ENCODE measurements around the gene RNF151.
"Not testable (repeated sequence)": the region's sequence is repeated elsewhere in the genome, so short reads cannot be mapped to it uniquely, and the experiment has no call there.

RNF151 gene

DNA sequence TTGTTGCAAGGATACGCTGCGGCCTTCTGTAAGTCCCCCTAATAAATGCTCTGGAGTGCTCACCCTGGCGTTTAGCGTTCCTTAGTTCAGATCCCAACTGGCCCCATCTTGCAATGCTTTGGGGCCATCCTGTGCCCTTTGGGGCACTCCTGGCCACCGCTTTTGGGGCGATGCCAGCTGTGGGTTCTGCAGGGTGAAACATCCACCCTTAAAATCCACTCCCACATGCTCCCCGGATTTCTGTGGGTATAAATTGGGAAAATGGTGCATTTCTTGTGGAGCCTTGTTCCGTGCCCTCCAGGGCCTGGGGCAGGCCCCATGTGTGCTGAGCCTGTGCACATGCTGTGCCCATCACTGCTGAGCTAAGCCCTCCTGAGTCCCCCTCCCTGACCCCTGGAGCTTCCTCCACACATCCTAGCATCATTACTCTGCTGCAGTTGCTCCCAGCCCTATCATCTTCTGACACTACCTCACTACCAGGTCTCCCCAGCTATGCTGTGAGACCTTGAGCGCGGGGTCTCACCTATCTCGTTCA lies 29.6 kb upstream of the RNF151 start:
- H3K4me1 ChIP-seq (ENCODE audit: insufficient read depth, low read length, poor library complexity, severe bottlenecking), result no peaks in the 10 kb centered on the region
- no peak overlapping the region for H3K9ac ChIP-seq (ENCODE audit: low read depth, low read length, poor library complexity, severe bottlenecking)
- no peaks in the 10 kb centered on the region for H3K9me3 ChIP-seq (ENCODE audit: insufficient read depth, low read depth, low read length)
- H3K79me2 ChIP-seq (ENCODE audit: insufficient read depth, low read length), result 0 out of 2 replicates have a peak, but pooled peaks cover 2% of the 10 kb centered on the region
- H4K20me1 ChIP-seq (ENCODE audit: insufficient read depth, low read length, poor library complexity, severe bottlenecking), result no peaks in the 10 kb centered on the region
- H3K36me3 ChIP-seq (ENCODE audit: insufficient read depth, low read length), result no peaks in the 10 kb centered on the region
- H3K27me3 ChIP-seq (ENCODE audit: insufficient read depth, low read length, poor library complexity, severe bottlenecking), result no peaks in the 10 kb centered on the region
- TF ChIP-seq, protein P1, sequence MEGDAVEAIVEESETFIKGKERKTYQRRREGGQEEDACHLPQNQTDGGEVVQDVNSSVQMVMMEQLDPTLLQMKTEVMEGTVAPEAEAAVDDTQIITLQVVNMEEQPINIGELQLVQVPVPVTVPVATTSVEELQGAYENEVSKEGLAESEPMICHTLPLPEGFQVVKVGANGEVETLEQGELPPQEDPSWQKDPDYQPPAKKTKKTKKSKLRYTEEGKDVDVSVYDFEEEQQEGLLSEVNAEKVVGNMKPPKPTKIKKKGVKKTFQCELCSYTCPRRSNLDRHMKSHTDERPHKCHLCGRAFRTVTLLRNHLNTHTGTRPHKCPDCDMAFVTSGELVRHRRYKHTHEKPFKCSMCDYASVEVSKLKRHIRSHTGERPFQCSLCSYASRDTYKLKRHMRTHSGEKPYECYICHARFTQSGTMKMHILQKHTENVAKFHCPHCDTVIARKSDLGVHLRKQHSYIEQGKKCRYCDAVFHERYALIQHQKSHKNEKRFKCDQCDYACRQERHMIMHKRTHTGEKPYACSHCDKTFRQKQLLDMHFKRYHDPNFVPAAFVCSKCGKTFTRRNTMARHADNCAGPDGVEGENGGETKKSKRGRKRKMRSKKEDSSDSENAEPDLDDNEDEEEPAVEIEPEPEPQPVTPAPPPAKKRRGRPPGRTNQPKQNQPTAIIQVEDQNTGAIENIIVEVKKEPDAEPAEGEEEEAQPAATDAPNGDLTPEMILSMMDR (conservative IDR thresholded peaks at IDR 0.05; ENCODE audit: low read length), result no peak
- TF ChIP-seq EZH2phosphoT487 (IDR thresholded peaks at IDR 0.05; ENCODE audit: borderline replicate concordance), result no peak
- no peak overlapping the region for H2AFZ ChIP-seq (ENCODE audit: low read length)
- H3K4me3 ChIP-seq (ENCODE audit: low read length, poor library complexity, severe bottlenecking), result no peak overlapping the region
- H3F3A ChIP-seq (ENCODE audit: low read depth), result no peaks in the 10 kb centered on the region
- no peaks in the 10 kb centered on the region for H3K9me2 ChIP-seq (replicated peaks; ENCODE audit: low read depth, low read length)
- H3K4me2 ChIP-seq (ENCODE audit: low read depth, low read length, poor library complexity, severe bottlenecking), result no peak overlapping the region

DNA sequence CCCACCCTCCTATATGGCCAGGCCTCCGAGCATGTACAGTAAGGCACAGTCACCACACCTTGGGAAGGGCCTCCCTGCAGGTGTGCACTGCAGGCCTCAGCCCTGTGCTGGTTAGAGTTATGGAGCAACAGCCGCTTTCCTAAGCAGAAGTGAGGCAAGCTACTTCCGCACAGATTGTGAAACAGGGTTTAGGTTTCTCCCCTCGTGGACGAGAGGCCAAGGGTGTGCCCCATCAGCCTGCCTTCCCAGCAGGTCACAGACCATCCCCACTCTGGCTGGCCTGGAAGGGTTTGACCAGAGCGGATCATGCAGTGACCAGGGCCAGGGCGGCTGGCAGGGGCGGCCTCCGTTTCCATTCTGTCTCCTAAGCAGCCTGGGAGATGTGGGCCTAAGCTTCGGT lies 28.3 kb upstream of the RNF151 start:
- no peak for TF ChIP-seq EZH2phosphoT487 (IDR thresholded peaks at IDR 0.05; ENCODE audit: borderline replicate concordance)
- TF ChIP-seq, protein P1 (conservative IDR thresholded peaks at IDR 0.05; ENCODE audit: low read length), result no peak
- Histone ChIP-seq H3K9ac (ENCODE audit: low read depth, low read length, poor library complexity, severe bottlenecking) (no peak overlapping the region), H2AFZ (ENCODE audit: low read length) (no peak overlapping the region), H3F3A (ENCODE audit: low read depth) (no peaks in the 10 kb centered on the region), H3K27me3 (ENCODE audit: insufficient read depth, low read length, poor library complexity, severe bottlenecking) (no peaks in the 10 kb centered on the region), H3K36me3 (ENCODE audit: insufficient read depth, low read length) (no peaks in the 10 kb centered on the region), H3K4me2 (ENCODE audit: low read depth, low read length, poor library complexity, severe bottlenecking) (no peak overlapping the region), H3K79me2 (ENCODE audit: insufficient read depth, low read length) (peaks cover 11% of the 10 kb centered on the region; the same call in 1 of the 2 replicates), H3K4me1 (ENCODE audit: insufficient read depth, low read length, poor library complexity, severe bottlenecking) (peaks cover under 1% of the 10 kb centered on the region), H3K9me3 (ENCODE audit: insufficient read depth, low read depth, low read length) (no peaks in the 10 kb centered on the region), H3K4me3 (ENCODE audit: low read length, poor library complexity, severe bottlenecking) (no peak overlapping the region), H3K9me2 (replicated peaks; ENCODE audit: low read depth, low read length) (no peaks in the 10 kb centered on the region), H4K20me1 (ENCODE audit: insufficient read depth, low read length, poor library complexity, severe bottlenecking) (no peaks in the 10 kb centered on the region)

DNA sequence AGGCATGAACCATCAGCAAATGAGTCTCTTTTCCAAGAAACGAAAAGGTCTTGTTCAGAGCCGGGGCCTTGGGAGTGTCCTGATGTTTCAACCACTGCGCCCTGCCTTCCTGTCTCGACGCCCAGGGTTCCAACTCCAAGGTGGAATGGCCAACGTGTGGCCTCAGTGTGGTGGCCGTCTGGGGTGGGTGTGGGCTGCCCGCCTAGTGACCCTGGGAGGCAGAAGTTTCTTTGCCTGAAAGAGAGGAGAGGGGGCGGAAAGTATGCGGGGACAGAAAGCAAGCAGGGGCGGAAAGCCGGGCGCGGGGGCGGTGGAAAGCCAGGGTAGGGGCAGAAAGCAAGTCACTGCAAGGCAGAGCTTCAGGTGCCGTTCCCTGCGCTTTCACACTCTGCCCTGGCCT lies 27.7 kb upstream of the RNF151 start:
- Histone ChIP-seq H3K9me2 (replicated peaks; ENCODE audit: low read depth, low read length) (no peaks in the 10 kb centered on the region), H4K20me1 (ENCODE audit: insufficient read depth, low read length, poor library complexity, severe bottlenecking) (no peaks in the 10 kb centered on the region), H3K4me3 (ENCODE audit: low read length, poor library complexity, severe bottlenecking) (no peak overlapping the region), H3K4me1 (ENCODE audit: insufficient read depth, low read length, poor library complexity, severe bottlenecking) (peaks cover 5% of the 10 kb centered on the region), H3K4me2 (ENCODE audit: low read depth, low read length, poor library complexity, severe bottlenecking) (no peak overlapping the region), H2AFZ (ENCODE audit: low read length) (no peak overlapping the region), H3K79me2 (ENCODE audit: insufficient read depth, low read length) (peaks cover 11% of the 10 kb centered on the region; the same call in 1 of the 2 replicates), H3F3A (ENCODE audit: low read depth) (no peaks in the 10 kb centered on the region), H3K36me3 (ENCODE audit: insufficient read depth, low read length) (no peaks in the 10 kb centered on the region), H3K9me3 (ENCODE audit: insufficient read depth, low read depth, low read length) (no peaks in the 10 kb centered on the region), H3K9ac (ENCODE audit: low read depth, low read length, poor library complexity, severe bottlenecking) (no peak overlapping the region), H3K27me3 (ENCODE audit: insufficient read depth, low read length, poor library complexity, severe bottlenecking) (no peaks in the 10 kb centered on the region)
- TF ChIP-seq, protein P1 (conservative IDR thresholded peaks at IDR 0.05; ENCODE audit: low read length), result no peak
- TF ChIP-seq EZH2phosphoT487 (IDR thresholded peaks at IDR 0.05; ENCODE audit: borderline replicate concordance), result no peak

DNA sequence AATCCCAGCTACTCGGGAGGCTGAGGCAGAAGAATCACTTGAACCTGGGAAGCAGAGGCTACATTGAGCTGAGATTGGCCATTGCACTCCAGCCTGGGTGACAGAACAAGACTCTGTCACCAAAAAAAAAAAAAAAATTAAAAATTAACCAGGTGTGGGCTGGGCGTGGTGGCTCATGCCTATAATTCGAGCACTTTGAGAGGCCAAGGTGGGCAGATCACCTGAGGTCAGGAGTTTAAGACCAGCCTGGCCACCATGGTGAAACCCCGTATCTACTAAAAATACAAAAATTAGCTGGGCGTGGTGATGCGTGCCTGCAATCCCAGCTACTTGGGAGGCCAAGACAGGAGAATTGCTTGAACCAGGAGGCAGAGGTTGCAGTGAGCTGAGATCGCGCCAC lies 26.8 kb upstream of the RNF151 start:
- H3K36me3 ChIP-seq (ENCODE audit: insufficient read depth, low read length); H3K27me3 ChIP-seq (ENCODE audit: insufficient read depth, low read length, poor library complexity, severe bottlenecking); H2AFZ ChIP-seq (ENCODE audit: low read length); H3K9ac ChIP-seq (ENCODE audit: low read depth, low read length, poor library complexity, severe bottlenecking); H3K4me2 ChIP-seq (ENCODE audit: low read depth, low read length, poor library complexity, severe bottlenecking); H3K9me2 ChIP-seq (replicated peaks; ENCODE audit: low read depth, low read length); H3K9me3 ChIP-seq (ENCODE audit: insufficient read depth, low read depth, low read length); H3K4me3 ChIP-seq (ENCODE audit: low read length, poor library complexity, severe bottlenecking); H3F3A ChIP-seq (ENCODE audit: low read depth); H3K4me1 ChIP-seq (ENCODE audit: insufficient read depth, low read length, poor library complexity, severe bottlenecking); H4K20me1 ChIP-seq (ENCODE audit: insufficient read depth, low read length, poor library complexity, severe bottlenecking): not testable (repeated sequence)
- H3K79me2 ChIP-seq (ENCODE audit: insufficient read depth, low read length), result peaks cover 11% of the 10 kb centered on the region; the same call in 1 of the 2 replicates
